HPDE6-E6E7 (cell line): ENCODE data around the gene TULP1.
"Not testable (repeated sequence)": the region's sequence is repeated elsewhere in the genome, so short reads cannot be mapped to it uniquely, and the experiment has no call there.

Source experiments
- DNase-seq: peaks from one replicate; pipeline ENCODE4 v3.0.0; 2011; ENCODE audit warnings: missing footprints; ENCODE audit errors: extremely low spot score

Gene TULP1

DNA sequence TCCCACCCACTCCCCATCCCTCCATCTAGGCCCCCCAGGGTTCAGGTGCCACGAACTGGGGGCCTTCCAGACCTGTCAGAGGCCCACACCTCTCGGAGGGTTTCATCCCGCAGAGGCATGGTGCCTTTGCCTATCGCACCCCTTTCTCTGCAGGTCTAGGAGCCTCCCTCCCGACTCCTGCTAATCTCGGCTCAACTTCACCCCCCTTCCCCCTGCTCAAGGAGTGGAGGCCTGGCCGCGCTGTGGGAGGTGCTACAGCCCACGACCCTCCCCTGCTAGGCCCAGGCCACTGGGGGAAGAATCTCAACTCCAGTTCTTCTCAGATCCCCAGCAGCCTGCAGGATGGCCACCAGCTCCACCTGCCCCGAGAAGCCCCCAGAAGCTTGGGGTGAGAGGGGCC lies at the start of gene TULP1:
TULP1 (minus strand) TSS at position 157 of the 400 bp plus-strand sequence; CDS start at position 119, 38 bp downstream.
- DNase-seq, result no peak

DNA sequence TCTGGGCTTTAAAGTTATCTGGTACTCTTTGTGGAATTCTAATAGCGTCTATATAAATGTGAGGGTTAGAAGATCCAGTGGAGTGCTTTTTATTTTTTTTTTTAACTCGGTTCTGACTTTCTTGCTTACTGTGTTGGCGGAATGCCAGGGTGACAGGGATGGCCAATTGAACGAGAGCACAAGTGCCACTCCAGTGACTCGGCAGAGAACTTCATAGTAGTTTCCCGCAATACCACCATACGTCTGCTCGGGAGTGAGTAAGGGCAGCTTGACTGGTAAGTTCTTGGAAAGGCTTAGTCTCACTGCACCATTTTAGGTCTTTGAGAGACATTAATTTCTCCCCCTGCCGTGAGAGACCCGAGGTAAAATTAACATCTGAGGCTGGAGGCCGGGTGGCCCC lies 49.4 kb upstream of the TULP1 start:
- no peak for DNase-seq

DNA sequence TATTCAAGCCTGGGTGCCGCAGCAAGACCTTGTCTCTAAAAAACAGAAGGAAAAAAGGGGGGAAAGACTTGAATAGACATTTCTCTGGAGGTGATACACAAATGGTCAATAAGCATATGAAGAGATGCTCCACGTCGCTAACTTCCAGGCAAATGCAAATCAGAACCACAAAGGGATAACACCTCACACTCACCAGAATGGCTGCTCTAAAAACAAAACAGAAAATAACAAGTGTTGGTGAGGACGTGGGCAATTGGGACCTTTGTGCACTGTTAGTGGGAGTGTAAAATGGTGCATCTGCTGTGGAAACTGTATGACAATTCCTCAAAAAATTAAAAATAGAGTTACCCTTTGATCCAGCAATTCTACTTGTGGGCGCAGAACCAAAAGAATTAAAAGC lies 48.4 kb upstream of the TULP1 start:
- no peak for DNase-seq

DNA sequence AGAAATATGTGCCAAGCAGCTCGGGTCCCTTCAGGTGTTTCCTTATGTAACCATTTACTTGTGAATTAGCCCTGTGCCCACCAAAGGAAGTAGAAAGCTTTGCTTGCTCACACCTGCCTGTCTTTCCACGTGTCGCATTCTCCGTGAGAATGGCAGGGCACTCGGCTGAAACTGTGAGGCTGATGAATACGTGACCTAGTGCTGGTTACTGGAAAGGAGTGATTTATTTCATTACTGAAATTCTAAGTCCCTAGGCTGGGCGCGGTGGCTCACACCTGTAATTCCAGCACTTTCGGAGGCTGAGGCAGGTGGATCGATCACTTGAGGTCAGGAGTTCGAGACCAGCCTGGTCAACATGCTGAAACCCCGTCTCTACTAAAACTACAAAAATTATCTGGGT lies 45.9 kb upstream of the TULP1 start:
- DNase-seq, result no peak

DNA sequence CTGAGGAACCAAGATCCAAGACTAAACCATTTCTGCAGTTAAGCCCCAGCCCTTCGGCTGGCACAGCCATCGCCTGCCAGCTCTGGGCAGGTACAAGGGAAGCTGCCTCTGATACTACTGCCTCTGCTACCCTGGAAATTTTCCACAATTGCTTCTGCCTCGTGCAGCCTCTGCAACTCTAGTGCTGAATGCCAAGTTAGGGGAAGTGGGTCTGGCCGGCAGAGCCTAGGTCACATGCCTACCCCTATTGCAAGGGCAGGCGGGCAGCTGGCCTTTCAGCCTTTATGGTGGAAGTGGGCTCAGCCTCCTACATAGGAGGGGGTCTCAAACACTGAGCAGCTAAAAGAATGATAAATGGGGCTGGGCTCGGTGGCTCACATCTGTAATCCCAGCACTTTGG lies 44.5 kb upstream of the TULP1 start:
- DNase-seq, result no peak

DNA sequence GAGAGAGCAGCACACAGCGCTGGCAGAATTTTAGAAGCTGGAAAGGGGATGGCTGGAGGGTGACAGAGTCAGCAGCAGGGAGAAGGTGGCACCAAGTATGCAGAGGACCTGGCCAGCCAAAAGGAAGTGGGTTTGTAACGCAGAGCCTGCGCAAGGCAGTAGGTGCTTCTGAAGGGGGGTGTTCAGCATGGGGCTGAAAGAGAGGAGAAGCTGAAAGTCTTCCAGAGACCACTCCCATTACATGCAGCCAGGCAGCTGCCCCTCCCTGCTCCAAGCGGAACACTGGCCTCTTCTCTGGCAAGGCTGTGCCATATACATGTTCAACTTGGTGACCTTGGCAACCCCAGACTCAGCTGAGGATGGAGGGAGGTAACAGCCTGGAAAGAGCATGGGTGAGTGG lies 42.1 kb upstream of the TULP1 start:
- no peak for DNase-seq

DNA sequence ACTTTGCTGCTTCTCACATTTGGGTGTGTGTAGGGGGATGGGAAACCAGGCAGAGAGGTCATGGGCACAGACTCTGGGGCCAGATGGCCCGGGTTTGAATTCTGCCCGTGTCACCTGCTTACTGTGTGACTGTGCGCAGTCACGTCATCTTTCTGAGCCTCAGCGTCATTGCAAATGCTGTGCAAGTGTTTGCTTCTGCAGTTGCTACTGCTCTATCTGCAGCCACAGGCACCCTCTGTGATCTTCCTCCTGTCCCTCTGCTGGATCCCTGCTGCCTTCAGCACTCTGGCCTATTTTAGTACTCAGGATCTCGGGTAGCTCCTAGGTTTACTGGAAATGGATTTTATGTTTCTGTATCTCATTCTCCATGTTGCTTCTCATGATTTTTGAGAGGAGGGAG lies 40.6 kb upstream of the TULP1 start:
- no peak for DNase-seq

DNA sequence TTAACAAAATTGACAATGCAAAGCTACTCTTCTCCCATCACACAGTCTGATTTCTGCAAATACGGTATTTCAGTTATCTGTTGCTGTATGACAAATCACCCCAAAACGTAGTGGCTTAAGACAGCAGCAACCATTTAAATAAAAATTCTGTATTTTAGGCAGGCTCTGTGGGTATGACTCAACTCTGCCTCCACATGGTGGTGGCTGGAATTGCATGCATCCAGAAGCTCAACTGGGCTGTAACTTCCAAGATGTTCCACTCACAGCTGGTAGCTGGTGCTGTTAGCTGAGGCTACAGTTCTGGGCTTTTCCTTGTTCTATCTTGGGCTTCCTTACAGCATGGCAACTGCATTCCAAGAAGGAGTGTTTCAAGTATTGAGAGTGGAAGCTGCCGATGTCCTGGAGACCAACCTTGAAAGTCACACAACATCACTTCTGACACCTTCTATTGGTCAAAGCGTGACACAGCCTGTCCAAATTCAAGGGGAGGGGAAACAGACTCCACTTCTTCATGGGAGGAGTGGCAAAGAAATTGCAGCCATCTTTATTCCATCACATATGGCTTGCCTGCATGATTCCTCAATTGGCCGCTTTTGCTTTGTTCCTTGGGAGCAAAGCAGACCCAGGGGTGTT lies 39.7 kb upstream of the TULP1 start:
- DNase-seq, result no peak

DNA sequence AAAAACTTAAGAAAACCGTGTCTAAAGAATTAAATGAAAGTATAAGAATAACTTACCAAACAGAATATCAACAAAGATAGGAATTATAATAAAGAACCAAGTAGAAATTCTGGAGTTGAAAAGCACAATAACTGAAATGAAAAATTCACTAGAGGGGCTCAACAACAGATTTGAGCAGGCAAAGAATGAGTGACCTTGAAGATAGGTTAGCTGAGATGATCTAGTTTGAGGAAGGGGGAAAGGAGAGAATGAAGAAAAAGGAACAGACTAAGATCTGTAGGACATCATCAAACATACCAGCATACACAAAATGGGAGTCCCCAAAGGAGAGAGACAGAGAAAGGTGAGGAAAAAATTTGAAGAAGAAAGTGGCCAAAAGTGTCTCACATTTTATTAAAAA lies 37.7 kb upstream of the TULP1 start:
- DNase-seq, result no peak

DNA sequence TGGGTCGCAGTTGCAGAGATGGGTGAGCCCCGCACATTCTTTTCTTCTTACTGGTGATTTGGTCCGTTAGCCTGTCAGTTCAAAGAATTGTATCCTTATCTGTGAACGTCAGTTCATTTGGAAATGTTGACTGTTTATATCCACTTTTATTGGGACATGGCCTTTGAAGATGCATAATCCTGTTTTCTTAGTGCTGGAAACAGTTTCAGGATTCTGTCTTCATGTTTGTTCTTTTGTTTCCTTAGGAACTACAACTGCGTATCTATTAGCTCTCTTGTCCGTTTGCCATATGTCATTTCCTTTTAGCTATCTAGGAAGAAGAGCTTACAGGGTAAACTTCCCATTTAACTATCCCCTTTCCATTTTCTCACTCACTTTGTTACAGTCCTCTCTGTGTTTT lies 35.0 kb upstream of the TULP1 start:
- DNase-seq, result no peak

DNA sequence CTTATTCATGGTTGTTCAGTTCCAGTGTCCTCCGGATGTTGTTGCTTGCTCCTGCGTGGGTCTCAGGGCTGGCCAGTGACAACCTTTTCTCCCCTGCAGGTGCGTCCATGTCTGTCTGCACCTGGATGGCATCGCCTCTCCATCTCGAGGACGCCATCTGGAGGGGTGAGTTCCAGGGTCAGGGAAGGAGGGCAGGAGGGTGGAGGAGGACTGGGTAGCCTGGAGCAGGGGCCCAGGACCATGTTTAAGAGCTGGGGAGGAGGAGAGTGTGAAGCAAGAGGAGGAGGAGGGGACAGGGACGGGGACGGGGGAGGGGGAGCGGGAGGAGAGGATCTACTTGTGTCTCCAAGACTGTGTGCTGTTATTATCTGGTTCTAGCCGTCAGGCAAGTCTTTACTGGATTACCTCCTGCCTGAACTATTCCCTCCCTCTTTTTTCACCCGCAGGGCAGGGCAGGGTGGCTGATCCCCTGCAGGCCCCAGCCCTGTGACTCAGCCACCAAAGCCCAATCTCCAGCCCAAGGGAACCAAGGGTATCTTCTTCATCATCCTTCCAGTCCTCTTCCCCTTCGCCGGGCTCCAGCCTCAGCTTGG lies 32.2 kb upstream of the TULP1 start:
- DNase-seq, result peak; percentile 40

DNA sequence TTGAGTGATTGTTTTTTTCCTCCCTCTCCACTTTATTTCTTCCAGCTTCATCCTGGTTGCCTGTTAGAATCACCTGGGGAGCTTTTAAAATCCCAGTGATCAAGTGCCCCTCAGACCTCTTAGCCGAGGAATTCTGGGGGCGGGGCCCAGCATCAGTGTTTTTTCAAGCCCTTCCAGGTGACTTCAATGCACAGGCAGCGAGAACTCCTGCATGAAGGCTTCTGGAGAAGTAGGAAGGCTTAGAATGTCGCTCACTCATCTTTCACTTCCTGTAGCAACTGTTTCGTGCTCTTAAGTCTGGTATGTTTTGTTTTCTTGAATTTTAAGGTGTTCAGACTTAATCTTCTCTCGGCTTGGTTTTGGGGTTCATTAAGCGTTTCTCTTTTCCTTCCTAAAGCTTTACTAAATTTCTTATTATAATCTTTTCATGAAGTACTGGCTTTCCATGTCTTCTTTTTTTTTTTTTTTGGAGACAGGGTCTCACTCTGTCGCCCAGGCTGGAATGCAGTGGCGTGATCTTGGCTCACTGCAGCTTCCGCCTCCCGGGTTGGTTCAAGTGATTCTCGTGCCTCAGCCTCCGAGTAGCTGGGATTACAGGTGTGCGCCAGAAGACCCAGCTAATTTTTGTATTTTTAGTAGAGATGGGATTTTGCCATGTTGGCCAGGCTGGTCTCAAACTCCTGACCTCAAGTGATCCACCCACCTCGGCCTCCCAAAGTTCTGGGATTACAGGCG lies 30.9 kb upstream of the TULP1 start:
- DNase-seq, result no peak

DNA sequence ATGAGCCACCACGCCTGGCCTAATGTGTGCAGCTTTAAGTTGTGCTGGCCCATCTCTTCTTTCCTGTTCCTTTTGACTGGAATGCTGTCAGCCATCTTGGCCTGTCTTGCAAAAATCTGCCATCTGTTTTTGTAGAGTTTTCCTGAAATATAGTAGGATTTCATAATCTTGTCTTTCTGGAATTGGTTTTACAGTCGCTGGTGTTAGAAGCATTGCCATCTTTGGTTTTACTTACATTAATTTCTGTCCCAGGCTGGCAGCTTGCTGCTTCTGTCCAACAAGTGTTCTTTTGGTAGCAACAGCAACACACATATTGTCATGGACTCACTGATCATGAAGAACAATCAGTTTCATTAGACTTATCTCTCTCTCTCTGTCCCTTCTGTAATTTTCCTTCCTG lies 29.1 kb upstream of the TULP1 start:
- no peak for DNase-seq

DNA sequence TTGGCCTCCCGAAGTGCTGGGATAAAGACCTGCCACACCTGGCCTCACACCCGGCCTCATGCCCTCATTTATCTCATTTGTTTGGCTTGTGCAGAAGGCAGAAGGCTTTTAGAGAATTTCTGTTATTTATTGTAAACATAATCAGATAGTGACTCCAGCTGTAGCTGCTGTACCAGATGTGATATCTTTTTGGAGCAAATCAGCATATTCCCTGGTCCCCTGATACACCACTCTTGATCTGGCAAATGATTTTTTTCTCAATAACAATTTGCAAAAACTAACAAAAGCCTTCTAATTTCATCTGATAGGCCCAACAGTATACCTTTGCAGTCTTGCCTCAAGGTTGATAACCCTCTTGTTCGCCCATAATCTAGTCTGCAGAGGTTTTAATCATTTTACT lies 26.5 kb upstream of the TULP1 start:
- no peak for DNase-seq

DNA sequence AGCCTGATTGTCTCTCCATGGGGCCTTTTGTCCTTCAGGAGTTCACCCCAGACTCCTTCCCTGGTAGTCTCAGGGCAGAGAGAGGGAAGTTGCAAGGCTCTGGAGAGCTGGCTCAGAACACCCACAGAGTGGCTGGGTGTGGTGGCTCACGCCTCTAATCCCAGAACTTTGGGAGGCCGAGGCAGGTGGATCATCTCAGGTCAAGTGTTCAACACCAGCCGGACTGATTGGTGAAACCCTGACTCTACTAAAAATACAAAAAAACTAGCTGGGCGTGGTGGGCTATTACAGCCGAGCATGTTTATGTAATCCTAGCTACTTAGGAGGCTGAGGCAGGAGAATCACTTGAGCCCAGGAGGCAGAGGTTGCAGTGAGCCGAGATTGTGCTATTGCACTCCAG lies 23.2 kb upstream of the TULP1 start:
- DNase-seq, result not testable (repeated sequence)

DNA sequence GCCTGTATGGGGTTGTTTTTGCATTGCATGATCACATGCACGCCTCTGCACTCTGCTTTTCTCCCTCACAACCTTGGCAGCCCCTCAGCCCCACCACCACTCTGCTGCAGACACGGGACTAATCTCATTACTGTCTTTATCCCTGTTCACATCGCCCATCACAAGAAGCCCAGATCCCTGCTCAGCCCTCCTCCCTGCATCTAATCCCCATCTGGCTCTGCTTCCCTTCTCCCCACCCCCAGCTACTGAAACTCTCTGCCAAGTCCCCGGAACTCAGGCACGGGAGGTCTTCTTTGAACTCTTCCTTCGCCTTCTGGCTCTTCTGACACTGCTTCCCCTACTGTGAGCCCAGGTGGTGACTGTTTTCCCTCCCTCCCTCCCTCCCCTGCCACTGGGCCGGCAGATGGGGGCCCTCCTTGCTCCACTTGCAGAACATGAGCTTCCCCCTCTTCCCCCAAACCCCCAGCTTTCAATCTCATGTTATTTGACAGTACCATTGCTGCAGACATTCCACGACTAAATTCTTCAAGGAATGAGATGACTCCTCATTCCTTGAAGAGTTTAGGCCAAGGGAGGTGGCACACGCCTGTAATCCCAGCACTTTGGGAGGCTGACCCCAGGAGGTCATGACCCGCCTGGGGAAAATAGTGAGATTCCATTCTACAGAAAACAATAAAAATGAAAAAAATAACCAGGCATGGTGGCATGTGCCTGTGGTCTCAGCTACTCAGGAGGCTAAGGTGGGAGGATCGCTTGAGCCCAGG lies 21.9 kb upstream of the TULP1 start:
- no peak for DNase-seq

DNA sequence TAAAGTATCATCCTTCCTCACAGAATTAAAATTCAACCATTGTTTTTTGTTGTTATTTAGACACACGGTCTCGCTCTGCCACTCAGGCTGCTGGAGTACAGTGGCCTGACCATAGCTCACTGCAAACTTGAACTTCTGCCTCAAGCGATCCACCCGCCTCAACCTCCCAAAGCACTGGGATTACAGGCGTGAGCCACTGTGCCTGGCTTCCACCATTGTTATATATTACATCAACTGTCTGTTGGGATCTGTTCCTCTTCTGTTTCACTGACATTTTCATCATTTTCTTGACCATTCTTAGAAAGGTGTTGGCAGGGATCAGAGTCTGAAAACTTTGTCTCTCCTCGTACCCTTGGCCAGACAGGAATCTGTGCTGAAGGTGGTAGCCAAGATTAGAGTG lies 21.3 kb upstream of the TULP1 start:
- no peak for DNase-seq

DNA sequence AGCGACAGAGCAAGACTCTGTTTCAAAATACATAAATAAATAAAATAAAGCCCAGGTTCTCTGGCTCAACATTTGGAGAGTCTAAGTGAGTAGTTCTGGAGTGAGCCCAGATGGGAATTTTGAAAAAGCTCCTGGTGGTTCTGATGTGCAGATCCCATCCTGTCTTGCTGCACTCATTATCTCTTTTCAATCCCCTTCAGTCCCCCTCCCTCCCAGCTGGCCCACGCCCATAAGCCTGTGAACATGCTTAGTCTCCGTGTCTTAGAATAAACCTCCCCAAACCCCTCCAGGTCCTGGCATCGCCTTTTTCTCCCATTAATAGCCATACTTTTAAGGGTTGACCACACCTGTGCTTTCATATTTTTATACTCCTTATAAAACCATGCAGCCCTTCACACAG lies 19.4 kb upstream of the TULP1 start:
- no peak for DNase-seq

DNA sequence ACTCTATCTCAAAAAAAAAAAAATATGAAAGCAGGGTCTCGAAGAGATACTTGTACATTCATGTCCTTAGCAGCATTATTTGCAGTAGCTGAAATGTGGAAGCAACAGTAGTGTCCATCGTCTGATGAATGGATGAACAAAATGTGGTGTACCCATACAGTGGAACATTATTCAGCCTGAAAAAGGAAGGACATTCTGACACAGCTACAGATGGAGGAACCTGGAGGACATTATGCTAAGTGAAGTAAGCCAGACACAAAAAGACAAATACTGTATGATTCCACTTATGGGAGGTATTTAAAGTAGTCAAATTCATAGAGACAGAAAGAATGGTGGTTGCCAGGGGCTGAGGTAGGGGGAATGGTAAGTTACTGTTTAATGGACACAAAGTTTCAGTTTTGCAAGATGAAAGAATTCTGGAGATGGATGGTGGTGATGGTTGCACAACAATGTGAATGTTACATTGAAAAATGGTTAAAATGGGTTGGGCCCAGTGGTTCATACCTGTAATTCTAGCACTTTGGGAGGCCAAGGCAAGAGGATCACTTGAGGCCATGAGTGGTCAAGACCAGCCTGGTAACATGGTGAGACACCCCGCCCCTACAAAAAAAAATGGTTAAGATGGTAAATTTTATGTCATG lies 11.8 kb upstream of the TULP1 start:
- DNase-seq, result no peak

DNA sequence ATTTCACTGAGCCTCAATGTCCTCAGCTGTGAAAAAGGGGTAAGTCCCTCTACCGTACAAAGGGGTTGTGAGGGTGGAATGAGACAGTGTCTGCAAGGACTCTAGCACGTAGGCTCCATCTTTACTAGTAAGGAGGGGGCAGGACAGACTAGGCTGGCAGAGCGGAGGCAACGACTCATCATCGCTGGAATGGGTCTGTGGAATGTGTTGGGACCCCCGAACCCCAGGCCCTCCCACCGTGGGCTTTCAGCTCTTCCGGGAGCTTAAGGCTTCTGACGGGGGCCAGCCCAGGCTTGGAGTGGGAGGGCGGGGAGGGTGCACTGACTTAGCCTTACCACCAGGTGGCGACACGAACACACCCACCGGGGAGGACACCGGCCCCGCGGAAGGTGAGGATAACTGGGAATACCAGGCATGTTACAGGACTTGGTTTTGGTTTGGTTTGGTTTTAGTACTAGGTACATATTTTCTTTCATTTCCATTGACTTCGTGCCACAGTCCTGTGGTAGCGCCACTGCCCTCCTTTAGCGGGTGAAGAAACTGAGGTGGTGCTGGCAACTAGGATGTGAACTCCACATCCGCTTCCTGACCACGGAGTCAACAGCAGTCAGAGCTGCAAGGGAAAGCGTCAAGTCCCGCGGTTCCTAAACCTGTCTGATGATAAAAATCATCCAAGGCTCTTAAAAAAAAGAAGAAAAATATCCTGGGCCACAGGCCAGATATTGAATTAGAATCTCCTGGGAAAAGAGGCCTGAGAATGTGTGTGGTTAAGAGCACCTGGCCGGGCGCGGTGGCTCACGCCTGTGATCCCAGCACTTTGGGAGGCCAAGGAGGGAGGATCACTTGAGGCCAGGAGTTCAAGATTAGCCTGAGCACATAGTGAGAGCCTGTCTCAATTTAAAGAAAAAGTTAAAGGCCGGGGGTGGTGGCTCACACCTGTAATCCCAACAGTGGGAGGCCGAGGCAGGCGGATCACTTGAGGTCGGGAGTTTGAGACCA lies 10.3 kb upstream of the TULP1 start:
- DNase-seq, result peak; percentile 87

DNA sequence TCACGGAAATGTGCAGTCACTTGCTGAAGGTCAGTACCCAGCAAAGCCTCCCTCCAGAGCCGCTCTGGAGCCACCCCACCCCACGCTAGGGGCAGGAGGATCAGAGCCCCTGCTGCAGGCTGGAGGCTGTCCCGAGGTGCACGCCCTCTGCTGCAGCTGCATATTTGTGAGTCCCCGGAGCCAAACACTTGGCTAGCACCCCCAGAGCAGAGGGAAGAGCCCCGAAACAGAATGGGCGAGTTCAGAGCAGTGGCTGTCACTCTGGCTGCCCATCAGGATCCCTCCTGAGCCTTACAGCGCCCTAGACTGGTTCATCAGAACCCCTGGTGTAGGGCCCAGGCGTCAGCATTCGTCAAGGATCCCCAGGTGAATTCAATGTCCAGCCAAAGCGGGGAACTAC lies 9.5 kb upstream of the TULP1 start:
- DNase-seq, result no peak
